ENCODE data around the gene ANK3.

Gene ANK3

GRCh38 chr10:60270426-60270825 lies 119.2 kb downstream of the ANK3 start:
- no peak for DNase-seq

DNA sequence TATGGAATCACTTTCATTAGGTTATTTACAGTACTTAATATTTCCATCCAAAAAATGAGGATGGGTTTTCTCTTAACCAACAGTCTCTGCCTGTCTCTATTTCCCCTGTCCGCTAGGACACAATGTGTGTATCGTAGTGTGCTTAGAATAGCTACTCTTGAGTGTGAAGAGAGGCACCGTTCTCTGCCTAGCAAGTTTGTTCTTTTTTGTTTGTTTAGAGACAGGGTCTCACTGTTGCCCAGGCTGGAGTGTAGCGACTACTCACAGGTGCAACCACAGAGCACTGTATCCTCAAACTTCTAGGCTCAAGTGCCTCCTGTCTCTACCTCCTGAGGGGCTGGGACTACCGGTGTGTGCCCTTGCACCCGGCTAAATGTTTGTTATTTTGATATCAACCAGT lies 121.9 kb downstream of the ANK3 start:
- DNase-seq = no peak

DNA sequence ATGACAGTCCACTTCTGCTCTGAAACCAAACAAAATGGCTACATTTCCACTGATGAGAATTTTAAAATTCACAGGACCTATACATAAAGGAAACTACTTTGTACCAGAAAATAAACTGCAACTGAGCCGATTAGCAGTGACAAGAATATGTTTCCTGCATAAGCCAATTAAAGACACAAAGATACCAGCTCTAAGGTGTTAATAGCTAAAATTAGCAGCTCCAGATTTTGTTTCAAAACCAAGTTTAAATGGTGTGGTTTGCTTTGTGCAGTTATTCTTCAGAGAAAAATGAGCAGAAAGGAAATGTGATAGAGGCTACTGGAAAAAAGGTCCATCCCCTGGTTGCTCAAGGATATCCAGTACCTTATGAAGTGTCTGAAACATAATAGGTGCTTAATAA lies 123.2 kb downstream of the ANK3 start:
- no peak for DNase-seq

DNA sequence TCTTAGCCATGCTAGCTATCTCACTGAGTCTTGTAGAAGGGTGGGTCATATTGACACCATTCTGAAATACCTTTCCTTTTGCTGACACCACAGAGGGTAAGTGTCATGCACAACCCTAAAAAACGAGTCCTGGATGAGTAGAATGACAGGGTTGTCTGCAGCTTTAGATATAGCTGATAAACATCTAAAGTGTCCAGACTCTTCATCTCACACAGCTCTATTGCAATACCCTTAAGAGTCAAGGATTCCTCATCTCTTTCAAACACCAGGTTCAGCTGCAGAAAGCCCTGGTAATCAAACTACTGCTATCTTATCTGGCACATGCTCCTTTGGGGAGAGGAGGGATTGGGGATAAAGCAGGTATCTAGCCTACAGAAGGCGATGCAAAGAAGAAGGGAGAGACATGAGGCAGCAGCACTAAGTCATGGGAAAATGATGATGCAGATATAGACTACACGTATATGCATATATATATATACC lies 127.0 kb downstream of the ANK3 start:
- no peak for DNase-seq

- no peak for DNase-seq
Measured at GRCh38 chr10:60260321-60260720, 129.4 kb downstream of the ANK3 start.

DNA sequence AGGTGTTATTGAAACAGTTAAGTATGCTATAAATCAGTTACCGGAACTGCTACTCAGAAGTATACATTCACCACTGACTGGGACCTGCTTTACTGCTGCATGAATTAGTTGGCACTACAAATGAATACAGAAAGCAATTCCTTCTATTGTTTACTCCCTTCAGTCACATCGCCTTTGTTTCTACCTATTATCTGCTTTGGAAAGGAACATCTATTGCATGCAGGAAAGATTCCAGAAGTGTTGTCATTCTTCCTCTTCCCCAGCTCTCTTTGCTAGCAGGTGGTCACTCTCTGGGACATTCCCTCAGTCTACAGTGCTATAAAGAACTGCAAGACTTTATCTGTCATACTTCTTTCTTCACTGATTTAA lies 131.3 kb downstream of the ANK3 start:
- DNase-seq = no peak

GRCh38 chr10:60257767-60258428 lies 131.8 kb downstream of the ANK3 start:
- DNase-seq = no peak

DNA sequence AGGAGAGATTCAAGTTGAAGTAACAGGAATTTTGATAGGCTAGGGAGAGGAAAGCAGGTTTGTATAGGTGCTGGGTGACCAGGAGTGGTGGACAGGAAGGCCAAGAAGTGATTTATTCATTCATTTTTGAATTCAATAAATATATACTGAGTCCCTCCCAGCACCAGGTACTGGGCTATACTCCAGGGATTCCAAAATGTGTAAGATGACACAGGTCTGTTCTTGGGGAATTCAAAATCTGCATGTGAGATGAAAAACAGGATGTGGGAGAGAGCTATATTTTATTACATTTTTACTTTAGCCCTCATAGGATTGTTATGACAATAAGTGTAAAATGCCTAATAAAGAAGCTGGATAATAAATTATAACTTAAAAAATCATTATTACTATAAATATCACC lies 134.9 kb downstream of the ANK3 start:
- DNase-seq = no peak

- DNase-seq = no peak
Measured at GRCh38 chr10:60253484-60253883, 136.2 kb downstream of the ANK3 start.

GRCh38 chr10:60252688-60253087 lies 137.0 kb downstream of the ANK3 start:
- DNase-seq = no peak

DNA sequence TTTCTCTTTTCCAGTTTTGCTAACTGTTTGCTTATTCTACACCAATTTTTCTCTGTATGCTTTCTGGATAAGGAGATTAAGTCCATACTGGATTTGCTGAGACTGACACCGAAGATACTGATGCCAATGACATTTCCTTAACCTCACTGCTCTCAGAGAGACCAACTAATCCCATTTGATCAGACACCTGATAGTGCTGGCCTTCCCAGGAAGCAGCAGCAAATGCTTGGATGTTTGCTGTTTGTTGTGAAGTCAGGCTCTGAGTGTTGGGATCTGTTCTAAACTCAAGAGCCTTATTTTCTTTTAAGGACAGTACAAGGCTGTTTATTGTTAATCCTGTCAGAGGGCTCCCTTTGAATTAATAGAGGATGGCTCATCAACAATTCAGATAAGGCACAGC lies 143.3 kb downstream of the ANK3 start:
- DNase-seq = no peak

GRCh38 chr10:60239228-60239627 lies 150.4 kb downstream of the ANK3 start:
- DNase-seq = no peak

GRCh38 chr10:60238759-60239100 lies 150.9 kb downstream of the ANK3 start:
- no peak for DNase-seq

DNA sequence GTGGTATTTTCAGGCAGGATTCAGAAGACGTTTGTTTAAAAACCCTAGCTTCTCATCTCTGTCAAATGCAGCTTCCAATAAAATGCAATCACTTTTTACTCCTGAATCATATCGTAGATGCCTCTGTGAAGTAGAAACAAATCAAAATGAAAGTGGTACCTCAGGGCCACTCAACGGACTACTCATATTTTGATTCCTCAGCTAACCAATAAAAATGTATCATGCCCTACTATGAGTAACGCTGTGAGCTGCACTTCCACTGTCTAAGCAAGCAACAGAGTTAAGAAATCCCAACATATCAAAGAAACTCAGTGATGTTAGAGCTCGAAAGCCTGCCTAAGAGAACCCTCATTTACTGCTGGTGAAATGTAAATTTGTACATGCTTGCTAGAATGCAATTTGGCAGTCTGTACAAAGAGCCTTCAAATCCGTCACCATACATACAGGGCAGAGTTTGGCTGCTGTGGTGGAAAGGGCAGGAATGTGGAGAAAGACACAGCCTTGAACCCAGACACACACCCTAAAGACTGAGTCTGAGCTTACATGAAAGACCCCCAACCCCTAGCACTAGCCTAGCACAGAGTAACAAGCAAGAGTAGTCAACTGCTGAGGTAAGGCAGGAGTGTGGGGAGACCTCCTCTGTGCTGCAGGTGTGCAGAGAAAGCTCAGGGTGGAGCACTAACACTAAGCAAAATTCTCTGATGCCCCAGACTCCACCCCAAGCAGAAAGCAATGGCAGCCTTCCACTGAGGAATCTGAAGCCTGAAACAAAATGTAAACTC lies 151.5 kb downstream of the ANK3 start:
- no peak for DNase-seq

DNA sequence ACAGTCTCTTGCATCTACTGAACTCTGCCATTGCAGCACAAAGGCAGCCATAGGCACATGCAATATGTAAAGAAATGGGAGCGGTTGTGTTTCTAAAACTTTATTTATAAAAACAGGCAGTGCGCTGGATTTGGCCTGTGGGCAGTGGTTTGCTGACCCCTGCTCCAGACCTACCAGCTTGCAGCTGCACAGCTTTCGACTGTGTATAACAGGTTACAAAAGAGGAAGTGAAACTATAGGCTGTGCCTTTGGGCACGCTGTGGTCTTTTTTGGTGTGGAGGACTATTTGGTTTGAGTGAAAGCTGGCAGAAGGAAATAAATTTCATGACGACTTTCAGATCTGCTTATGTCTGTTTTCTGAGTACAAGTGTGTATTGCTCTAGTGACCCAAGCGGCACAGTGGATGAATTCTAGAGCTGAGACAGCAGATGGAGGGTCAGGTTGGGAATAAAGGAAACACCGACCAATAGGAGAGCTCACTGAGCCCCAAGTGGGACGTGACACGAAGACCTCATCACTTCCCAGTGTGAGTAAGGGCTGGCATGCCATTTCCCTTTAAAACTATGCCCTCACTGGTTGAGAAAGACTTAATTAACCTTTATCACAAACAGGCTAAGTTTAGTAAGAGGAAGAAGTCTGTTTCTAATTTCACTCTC lies 152.7 kb downstream of the ANK3 start:
- no peak for DNase-seq

GRCh38 chr10:60235001-60235400 lies 154.7 kb downstream of the ANK3 start:
- DNase-seq = no peak

- no peak for DNase-seq
Measured at GRCh38 chr10:60234551-60234950, 155.1 kb downstream of the ANK3 start.

DNA sequence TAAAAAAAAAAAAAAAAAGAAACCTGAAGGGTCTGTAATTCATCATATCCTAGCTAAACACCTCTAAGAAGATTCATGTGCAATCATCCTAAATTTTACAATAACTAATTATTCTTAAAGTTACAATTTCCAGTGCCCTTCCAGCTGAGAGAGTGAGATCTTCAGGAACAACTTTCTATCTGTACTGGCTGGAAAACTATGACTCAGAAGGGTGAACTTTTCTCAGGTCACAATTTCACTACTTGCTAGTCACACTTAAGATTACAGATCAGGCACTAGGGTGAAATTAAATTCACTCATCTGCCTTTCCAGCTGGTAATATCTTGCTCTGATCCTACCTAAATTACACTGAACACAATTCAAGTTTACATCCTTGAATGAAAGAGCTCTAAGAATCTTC lies 158.8 kb downstream of the ANK3 start:
- DNase-seq = no peak

GRCh38 chr10:60224066-60224705 lies 165.5 kb downstream of the ANK3 start:
- no peak for DNase-seq

- no peak for DNase-seq
Measured at GRCh38 chr10:60222047-60222446, 167.6 kb downstream of the ANK3 start.

- DNase-seq = no peak
Measured at GRCh38 chr10:60212195-60212594, 177.5 kb downstream of the ANK3 start.

GRCh38 chr10:60209874-60210570 lies 179.7 kb downstream of the ANK3 start:
- no peak for DNase-seq

DNA sequence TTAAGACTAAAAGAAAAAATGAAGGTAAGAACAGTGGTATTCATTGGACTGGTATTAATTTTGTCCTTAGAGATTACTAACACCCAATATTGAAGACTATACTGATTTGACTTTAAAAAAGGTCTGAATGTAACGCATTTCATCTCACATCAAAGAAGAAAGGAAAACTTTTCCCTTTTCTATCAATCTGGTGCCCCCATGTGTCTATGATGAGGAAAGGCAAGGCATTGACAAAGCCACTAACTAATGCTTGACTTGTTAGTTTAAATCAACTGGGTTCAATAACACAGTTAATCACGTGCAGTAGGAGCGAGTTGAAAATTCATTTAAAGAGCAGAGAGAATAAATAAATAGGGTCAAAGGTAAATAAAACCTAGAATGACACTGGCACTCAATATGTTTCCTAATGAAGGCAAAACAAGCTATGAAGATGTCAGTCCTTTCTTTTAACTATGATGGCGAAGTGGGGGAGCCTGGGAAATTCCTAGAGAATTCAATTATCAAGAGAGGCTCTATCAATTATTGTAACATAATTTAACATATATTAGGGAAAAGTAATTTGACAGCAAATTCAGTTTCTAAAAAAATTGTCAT lies 180.9 kb downstream of the ANK3 start:
- DNase-seq = no peak

Measured in SHP77 (cell line).